Endothelial cell of umbilical vein (primary cell): Measurements from ENCODE around the gene OLFML2B. TPM values are rescaled to one million over a fixed set of nuclear protein-coding genes. Genes with fewer than 3 reads are reported as not detected.
"Not testable (repeated sequence)": the region's sequence is repeated elsewhere in the genome, so short reads cannot be mapped to it uniquely, and the experiment has no call there.

ENCODE experiments used
- BruUV-seq: library from RNA; stranded (reverse); fragments of 400-500 nt; replicated peaks from 2 replicates; lab custom pipeline; 2021; lab: Mats Ljungman, UMichigan
- CTCF ChIA-PET: fragments of 300-600, 350-600 bp; sonication (Branson Sonifier 250); formaldehyde crosslinking; loops from one replicate; lab custom pipeline; 2021; ENCODE audit warnings: antibody characterized with exemption, inconsistent platforms; lab: Charles Lee
- POLR2A ChIA-PET: fragments of 300-600, 350-600 bp; sonication (Branson Sonifier 250); formaldehyde crosslinking; loops from one replicate; lab custom pipeline; 2021; ENCODE audit warnings: antibody characterized with exemption, inconsistent platforms; lab: Charles Lee
- DNase-seq: peaks from one replicate; pipeline ENCODE4 v3.0.0-alpha.2; 2011; ENCODE audit warnings: low read depth, low spot score
- FAIRE-seq: peaks from 2 replicates; lab custom pipeline; 2011; peaks lifted over from hg19 to GRCh38; lab: Jason Lieb, UNC
- H2AFZ ChIP-seq: 2 replicates; pipeline ENCODE4 v1.6.0; 2012; ENCODE audit warnings: low read depth, low read length, control low read depth, inconsistent platforms
- H3K27ac ChIP-seq: 2 replicates; pipeline ENCODE4 v1.5.1; 2011; ENCODE audit warnings: low read depth, mild to moderate bottlenecking, control low read depth, low read length, moderate library complexity; ENCODE audit not compliant: insufficient read depth
- H3K27me3 ChIP-seq, 2 experiments: 2 replicates each; pipeline versions ENCODE4 v1.6.0 to v1.6.1; 2011; ENCODE audit warnings: low read length in 2 of 2, mixed read lengths in 1 of 2; ENCODE audit not compliant: control insufficient read depth in 2 of 2, insufficient read depth in 2 of 2
- H3K36me3 ChIP-seq, 2 experiments: 2 replicates in 1 of 2; 3 replicates in 1 of 2; pipeline ENCODE4 v1.5.1; 2011; ENCODE audit warnings: low read length in 2 of 2, mild to moderate bottlenecking in 1 of 2, moderate library complexity in 1 of 2; ENCODE audit not compliant: control insufficient read depth in 2 of 2, insufficient read depth in 2 of 2; ENCODE audit errors: extremely low read depth in 1 of 2
- H3K4me1 ChIP-seq: 3 replicates; pipeline ENCODE4 v1.5.1; 2011; ENCODE audit warnings: mild to moderate bottlenecking, low read length; ENCODE audit not compliant: control insufficient read depth, insufficient read depth; ENCODE audit errors: extremely low read depth
- H3K4me2 ChIP-seq: 2 replicates; pipeline ENCODE4 v1.6.1; 2011; ENCODE audit warnings: low read length, control low read depth, mixed read lengths; ENCODE audit not compliant: insufficient read depth
- H3K4me3 ChIP-seq, 3 experiments: fragments of 200-600 bp in 1 of 3; sonication (generic), shearing (Covaris generic) in 1 of 3; replicated peaks in 1 of 3; 2 replicates each; pipeline ENCODE4 v1.5.1; 2011 to 2016; ENCODE audit warnings: control low read depth in 3 of 3, low read length in 3 of 3, mild to moderate bottlenecking in 2 of 3, inconsistent platforms in 1 of 3, low read depth in 1 of 3, moderate library complexity in 1 of 3; ENCODE audit not compliant: insufficient read depth in 1 of 3
- H3K79me2 ChIP-seq: 2 replicates; pipeline ENCODE4 v1.6.0; 2012; ENCODE audit warnings: low read length, inconsistent platforms; ENCODE audit not compliant: control insufficient read depth, insufficient read depth
- H3K9ac ChIP-seq: replicated peaks from 2 replicates; pipeline ENCODE3; 2011; ENCODE audit warnings: low read length, control low read depth; ENCODE audit not compliant: insufficient read depth; ENCODE audit errors: extremely low read depth
- H3K9me1 ChIP-seq: replicated peaks from 3 replicates; pipeline ENCODE4 v1.6.0; 2011; ENCODE audit warnings: mild to moderate bottlenecking, low read length; ENCODE audit not compliant: control insufficient read depth, insufficient read depth; ENCODE audit errors: extremely low read depth
- H3K9me3 ChIP-seq: replicated peaks from 2 replicates; pipeline ENCODE4 v1.5.1; 2012; ENCODE audit warnings: low read length, inconsistent platforms; ENCODE audit not compliant: control insufficient read depth, insufficient read depth
- H4K20me1 ChIP-seq: replicated peaks from 2 replicates; pipeline ENCODE3; 2011; ENCODE audit warnings: mild to moderate bottlenecking, low read length; ENCODE audit not compliant: control insufficient read depth, insufficient read depth; ENCODE audit errors: extremely low read depth
- CTCF ChIP-seq, 2 donors: IDR thresholded peaks; 1 replicate in 1 of 2; 2 replicates in 1 of 2; pipeline ENCODE4 v1.5.1; 2011; ENCODE audit warnings: low read length in 2 of 2, mild to moderate bottlenecking in 2 of 2, moderate library complexity in 2 of 2, control low read depth in 1 of 2, inconsistent platforms in 1 of 2, low read depth in 1 of 2; ENCODE audit not compliant: insufficient read depth in 1 of 2; ENCODE audit errors: extremely low read depth in 1 of 2
- EZH2 ChIP-seq: IDR thresholded peaks from 2 replicates; pipeline ENCODE4 v1.6.1; 2012; ENCODE audit warnings: borderline replicate concordance, low read depth, mild to moderate bottlenecking, moderate library complexity, low read length, inconsistent platforms; ENCODE audit not compliant: severe bottlenecking
- FOS ChIP-seq: IDR thresholded peaks from 2 replicates; pipeline ENCODE4 v1.6.1; 2011; ENCODE audit warnings: mild to moderate bottlenecking, low read length, moderate library complexity, borderline replicate concordance; ENCODE audit not compliant: insufficient read depth
- GATA2 ChIP-seq: IDR thresholded peaks from 2 replicates; pipeline ENCODE4 v1.7.0; 2011; ENCODE audit warnings: low read depth, mild to moderate bottlenecking, moderate library complexity, mixed read lengths, low read length; ENCODE audit not compliant: insufficient read length, insufficient read depth
- JUN ChIP-seq: IDR thresholded peaks from 2 replicates; pipeline ENCODE4 v1.6.1; 2011; ENCODE audit warnings: borderline replicate concordance, low read depth; ENCODE audit not compliant: insufficient read length, insufficient read depth
- MYC ChIP-seq: IDR thresholded peaks from one replicate; pipeline ENCODE4 v1.6.1; 2011; ENCODE audit warnings: mild to moderate bottlenecking, low read depth, low read length
- POLR2A ChIP-seq: IDR thresholded peaks from 2 replicates; pipeline ENCODE4 v1.6.1; 2012; ENCODE audit warnings: low read depth, mild to moderate bottlenecking, control low read depth, low read length
- POLR2AphosphoS5 ChIP-seq: IDR thresholded peaks from 2 replicates; pipeline ENCODE4 v1.6.1; 2012; ENCODE audit warnings: low read depth, mild to moderate bottlenecking, control low read depth, low read length, moderate library complexity; ENCODE audit not compliant: insufficient read depth
- dilution Hi-C: fragments of 300-500 bp; cut with MboI; formaldehyde crosslinking; loops from one replicate; pipeline ENCODE4 v1.15.0; 2019; ENCODE audit warnings: low sequenced_read_pairs; ENCODE audit not compliant: extremely low pct_ligation_motif_present
- intact Hi-C: fragments of 100-400 bp; cut with micrococcal nuclease; formaldehyde crosslinking; loops from one replicate; pipeline ENCODE4 v1.10.0; 2022
- polyA plus RNA-seq, 4 experiments: library from polyadenylated mRNA; depleted of rRNA in 3 of 4; stranded (reverse) in 3 of 4; unstranded in 1 of 4; fragments of >200 nt; gene quantifications; 2 replicates each; pipeline versions ENCODE4 v1.2.1 to v1.2.3, GENCODE V29; 2011 to 2012; ENCODE audit warnings: missing spikeins in 1 of 4
- total RNA-seq: library from RNA; stranded (reverse); gene quantifications from 2 replicates; pipeline ENCODE4 v1.2.3, GENCODE V29; 2021

The OLFML2B gene
- total and polyA plus RNA-seq, 2 donors (not counting 3 experiments of a cell fraction or from before 2014, with no cell fraction given): 0.58 to 0.62 TPM

GRCh38 chr1:162067466-162067865, 43.8 kb upstream of the OLFML2B start:
- TF ChIP-seq FOS: no peak
- TF ChIP-seq JUN: no peak
- no peak for TF ChIP-seq MYC
- no peak for TF ChIP-seq POLR2A
- no peak for TF ChIP-seq POLR2AphosphoS5
- no peak for TF ChIP-seq GATA2
- no peak for TF ChIP-seq CTCF (IDR thresholded peaks at IDR 0.05; ENCODE audit: extremely low read depth in 1 of 2, insufficient read depth in 1 of 2, low read depth in 1 of 2, low read length in 2 of 2)
- no peak for TF ChIP-seq EZH2
- FAIRE-seq: no peak

GRCh38 chr1:162066836-162067235, 43.2 kb upstream of the OLFML2B start:
- dilution Hi-C loops, H3K4me2 ChIP-seq, H3K27me3 ChIP-seq, H3K9ac ChIP-seq, DNase-seq, intact Hi-C loops, H3K9me1 ChIP-seq, H3K36me3 ChIP-seq, H3K4me3 ChIP-seq, BruUV-seq, H2AFZ ChIP-seq, H3K27ac ChIP-seq, H4K20me1 ChIP-seq, H3K79me2 ChIP-seq, H3K9me3 ChIP-seq, FAIRE-seq: not testable (repeated sequence)
- H3K4me1 ChIP-seq: peaks cover 13% of the 10 kb centered on the region
- CTCF ChIA-PET: interaction anchor here (1.0 to 1.5 kb wide), 3 partner anchors 146 to 291 kb away, joined by 3 to 5 read pairs (median 5); no protein-coding TSS in a partner anchor
- POLR2A ChIA-PET: interaction anchor here (0.6 kb wide), 1 partner anchor 105 kb away, joined by 3 read pairs; no protein-coding TSS in a partner anchor

More at GRCh38 chr1:162067466-162067865, 43.8 kb upstream of the OLFML2B start:
- peaks cover 13% of the 10 kb centered on the region for H3K4me1 ChIP-seq
- no peak overlapping the region for H2AFZ ChIP-seq
- intact Hi-C loops: no loop called here
- no peaks in the 10 kb centered on the region for H3K9me3 ChIP-seq
- dilution Hi-C loops: no loop called here
- H4K20me1 ChIP-seq: no peaks in the 10 kb centered on the region
- H3K4me2 ChIP-seq: no peak overlapping the region
- H3K4me3 ChIP-seq: no peak overlapping the region
- no peaks in the 10 kb centered on the region for H3K79me2 ChIP-seq
- DNase-seq: peak; percentile 24
- ChIA-PET POLR2A (no interaction called here), CTCF (interaction anchor here (1.5 kb wide), 1 partner anchor 163 kb away, joined by 5 read pairs; no protein-coding TSS in a partner anchor)
- no peaks in the 10 kb centered on the region for H3K36me3 ChIP-seq
- no peaks in the 10 kb centered on the region for H3K9me1 ChIP-seq
- H3K27ac ChIP-seq: no peak overlapping the region
- BruUV-seq: no TSS peak
- no peaks in the 10 kb centered on the region for H3K27me3 ChIP-seq
- no peak overlapping the region for H3K9ac ChIP-seq
